WTC11 (cell line): ENCODE results near the gene TFAP2D. TPM values are rescaled to one million over a fixed set of nuclear protein-coding genes. Genes with fewer than 3 reads are reported as not detected.

Source experiments
- ATAC-seq: fragments of 200-7000 bp; cut with Tn5 transposase; 2 replicates; pipeline ENCODE4 v1.10.0; 2021; ENCODE audit warnings: mild to moderate bottlenecking, moderate library complexity
- CTCF ChIA-PET: fragments of 300-600 bp; sonication (Branson Sonifier 250); formaldehyde crosslinking; loops from one replicate; lab custom pipeline; 2021; ENCODE audit warnings: antibody characterized with exemption; lab: Charles Lee
- POLR2A ChIA-PET: fragments of 350-600 bp; sonication (Branson Sonifier 250); formaldehyde crosslinking; loops from one replicate; lab custom pipeline; 2021; ENCODE audit warnings: antibody characterized with exemption; lab: Charles Lee
- DNase-seq: peaks from one replicate; pipeline ENCODE4 v3.0.0; 2021; ENCODE audit warnings: low spot score
- H3K27ac Mint-ChIP-seq: 2 replicates; pipeline ENCODE4 v1.8.0; 2021; ENCODE audit warnings: mixed read lengths
- H3K27me3 Mint-ChIP-seq: 2 replicates; pipeline ENCODE4 v1.8.0; 2021; ENCODE audit warnings: low read depth, mild to moderate bottlenecking, moderate library complexity, mixed read lengths
- H3K36me3 Mint-ChIP-seq: 2 replicates; pipeline ENCODE4 v1.8.0; 2021; ENCODE audit warnings: mixed read lengths
- H3K4me1 Mint-ChIP-seq: 2 replicates; pipeline ENCODE4 v1.8.0; 2022; ENCODE audit warnings: mixed read lengths
- H3K4me3 Mint-ChIP-seq: 2 replicates; pipeline ENCODE4 v1.8.0; 2021; ENCODE audit warnings: mild to moderate bottlenecking, moderate library complexity, mixed read lengths
- H3K9me3 Mint-ChIP-seq: 2 replicates; pipeline ENCODE4 v1.8.0; 2021; ENCODE audit warnings: mixed read lengths
- CBFB ChIP-seq: sonication (generic); formaldehyde crosslinking; IDR thresholded peaks from 2 replicates; pipeline ENCODE4 v1.8.1; 2022; ENCODE audit warnings: mild to moderate bottlenecking, low read depth, missing genetic modification reagents
- ELF4 ChIP-seq: sonication (generic); formaldehyde crosslinking; IDR thresholded peaks from 2 replicates; pipeline ENCODE4 v1.8.1; 2022; ENCODE audit warnings: low read depth, mild to moderate bottlenecking, moderate library complexity, missing genetic modification reagents
- IRF1 ChIP-seq: sonication (generic); formaldehyde crosslinking; IDR thresholded peaks from 2 replicates; pipeline ENCODE4 v1.8.0; 2023; ENCODE audit warnings: missing genetic modification reagents
- MLX ChIP-seq: sonication (generic); formaldehyde crosslinking; IDR thresholded peaks from 2 replicates; pipeline ENCODE4 v1.8.1; 2023; ENCODE audit warnings: mild to moderate bottlenecking, missing genetic modification reagents, moderate library complexity
- ZBTB21 ChIP-seq: sonication (generic); formaldehyde crosslinking; IDR thresholded peaks from 2 replicates; pipeline ENCODE4 v1.8.1; 2023; ENCODE audit warnings: mild to moderate bottlenecking, missing genetic modification reagents, borderline replicate concordance
- ZBTB43 ChIP-seq: sonication (generic); formaldehyde crosslinking; IDR thresholded peaks from 2 replicates; pipeline ENCODE4 v1.8.1; 2023; ENCODE audit warnings: mild to moderate bottlenecking, missing genetic modification reagents
- ZNF416 ChIP-seq: fragments of 250-450 bp; sonication (Bioruptor Pico); IDR thresholded peaks from 2 replicates; pipeline ENCODE4 v1.9.0; 2021; ENCODE audit warnings: mild to moderate bottlenecking, inconsistent platforms
- ZNF423 ChIP-seq: fragments of 250-450 bp; sonication (Bioruptor Pico); IDR thresholded peaks from 2 replicates; pipeline ENCODE4 v2.1.2; 2022; ENCODE audit warnings: mild to moderate bottlenecking, moderate library complexity
- ZNF532 ChIP-seq: fragments of 250-450 bp; sonication (Bioruptor Pico); IDR thresholded peaks from 2 replicates; pipeline ENCODE4 v1.9.0; 2021; ENCODE audit warnings: mild to moderate bottlenecking, borderline replicate concordance
- total RNA-seq: library from RNA; stranded (reverse); gene quantifications from 3 replicates; pipeline ENCODE4 v1.2.3, GENCODE V29; 2021
- TF ChIP-seq, protein P1 (sequence below): sonication (generic); formaldehyde crosslinking; IDR thresholded peaks from 2 replicates; pipeline ENCODE4 v1.8.1; 2022; ENCODE audit warnings: mild to moderate bottlenecking, missing genetic modification reagents, moderate library complexity, borderline replicate concordance
- TF ChIP-seq, protein P2 (sequence below): sonication (generic); formaldehyde crosslinking; IDR thresholded peaks from 2 replicates; pipeline ENCODE4 v1.8.1; 2022; ENCODE audit warnings: low read depth, missing genetic modification reagents, borderline replicate concordance

TFAP2D gene
- total RNA-seq, 1 experiment from 2014 or later: not detected

DNA sequence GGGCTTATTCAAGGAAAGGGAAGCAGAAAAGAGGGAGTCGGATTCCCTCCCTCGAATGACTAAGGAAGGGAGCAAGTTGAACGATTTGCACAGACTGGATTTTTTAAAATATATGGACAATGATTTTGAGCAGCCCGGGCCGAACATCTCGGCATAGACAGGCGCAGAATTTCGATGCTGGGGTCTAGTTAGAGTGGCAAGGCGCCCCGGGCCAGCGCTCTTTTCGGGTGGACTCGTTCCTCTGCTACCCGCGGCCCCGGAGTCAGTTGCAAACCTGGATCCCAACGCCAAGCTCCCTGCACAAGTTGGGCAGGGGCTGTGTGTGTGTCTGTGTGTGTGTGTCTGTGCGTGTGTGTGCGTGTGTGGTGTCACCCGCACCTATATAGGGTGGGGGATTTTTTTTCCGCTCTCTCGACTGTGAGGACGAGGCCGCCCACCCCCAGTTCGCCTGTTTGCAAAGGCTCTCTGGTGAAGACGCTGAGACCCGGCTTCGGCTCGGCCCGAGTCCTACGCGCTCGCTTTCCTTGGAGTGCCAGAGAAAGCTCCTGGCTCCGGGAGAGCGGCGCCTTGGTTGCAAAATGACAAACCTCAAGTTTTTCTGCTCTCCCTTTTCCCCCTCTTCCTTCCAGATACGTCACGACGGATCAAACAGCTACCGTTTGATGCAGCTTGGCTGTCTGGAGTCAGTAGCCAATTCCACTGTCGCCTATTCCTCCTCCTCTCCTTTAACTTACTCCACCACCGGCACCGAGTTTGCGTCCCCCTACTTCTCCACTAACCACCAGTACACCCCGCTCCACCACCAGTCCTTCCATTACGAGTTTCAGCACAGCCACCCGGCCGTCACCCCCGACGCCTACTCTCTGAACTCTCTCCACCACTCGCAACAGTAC is 1.4 kb downstream of the TFAP2D start:
- no peak overlapping the region for H3K27ac Mint-ChIP-seq
- TF ChIP-seq ZNF416 (CRISPR knock-in tag): no peak
- TF ChIP-seq IRF1: no peak
- no peaks in the 10 kb centered on the region for H3K9me3 Mint-ChIP-seq
- H3K27me3 Mint-ChIP-seq: peaks cover 100% of the 10 kb centered on the region
- ChIA-PET POLR2A (interaction anchor here (0.9 kb wide), 1 partner anchor 131 kb away, joined by 3 read pairs; no protein-coding TSS in a partner anchor), CTCF (interaction anchor here (0.7 kb wide), 1 partner anchor 15 kb away, joined by 3 read pairs; no protein-coding TSS in a partner anchor)
- DNase-seq (peak; percentile 51), ATAC-seq (peak; percentile 40)
- H3K36me3 Mint-ChIP-seq: no peaks in the 10 kb centered on the region
- H3K4me3 Mint-ChIP-seq: peak overlapping the region; percentile 78
- H3K4me1 Mint-ChIP-seq: peaks cover 56% of the 10 kb centered on the region

- ChIA-PET CTCF (no interaction called here), POLR2A (no interaction called here)
- ATAC-seq (no peak), DNase-seq (no peak)
- no peak for TF ChIP-seq MLX
- TF ChIP-seq, protein P1, sequence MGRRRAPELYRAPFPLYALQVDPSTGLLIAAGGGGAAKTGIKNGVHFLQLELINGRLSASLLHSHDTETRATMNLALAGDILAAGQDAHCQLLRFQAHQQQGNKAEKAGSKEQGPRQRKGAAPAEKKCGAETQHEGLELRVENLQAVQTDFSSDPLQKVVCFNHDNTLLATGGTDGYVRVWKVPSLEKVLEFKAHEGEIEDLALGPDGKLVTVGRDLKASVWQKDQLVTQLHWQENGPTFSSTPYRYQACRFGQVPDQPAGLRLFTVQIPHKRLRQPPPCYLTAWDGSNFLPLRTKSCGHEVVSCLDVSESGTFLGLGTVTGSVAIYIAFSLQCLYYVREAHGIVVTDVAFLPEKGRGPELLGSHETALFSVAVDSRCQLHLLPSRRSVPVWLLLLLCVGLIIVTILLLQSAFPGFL (CRISPR knock-in tag): no peak
- no peak for TF ChIP-seq ZBTB21 (CRISPR knock-in tag)
- no peak for TF ChIP-seq CBFB (CRISPR knock-in tag)
- TF ChIP-seq, protein P2, sequence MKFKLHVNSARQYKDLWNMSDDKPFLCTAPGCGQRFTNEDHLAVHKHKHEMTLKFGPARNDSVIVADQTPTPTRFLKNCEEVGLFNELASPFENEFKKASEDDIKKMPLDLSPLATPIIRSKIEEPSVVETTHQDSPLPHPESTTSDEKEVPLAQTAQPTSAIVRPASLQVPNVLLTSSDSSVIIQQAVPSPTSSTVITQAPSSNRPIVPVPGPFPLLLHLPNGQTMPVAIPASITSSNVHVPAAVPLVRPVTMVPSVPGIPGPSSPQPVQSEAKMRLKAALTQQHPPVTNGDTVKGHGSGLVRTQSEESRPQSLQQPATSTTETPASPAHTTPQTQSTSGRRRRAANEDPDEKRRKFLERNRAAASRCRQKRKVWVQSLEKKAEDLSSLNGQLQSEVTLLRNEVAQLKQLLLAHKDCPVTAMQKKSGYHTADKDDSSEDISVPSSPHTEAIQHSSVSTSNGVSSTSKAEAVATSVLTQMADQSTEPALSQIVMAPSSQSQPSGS (CRISPR knock-in tag): no peak
- no peak for TF ChIP-seq ZNF423 (CRISPR knock-in tag)
- no peak for TF ChIP-seq ELF4 (CRISPR knock-in tag)
- no peak for TF ChIP-seq ZBTB43 (CRISPR knock-in tag)
- no peak for TF ChIP-seq ZNF532 (CRISPR knock-in tag)
- no peak overlapping the region for H3K4me3 Mint-ChIP-seq
- peaks cover 46% of the 10 kb centered on the region for H3K4me1 Mint-ChIP-seq
- no peaks in the 10 kb centered on the region for H3K9me3 Mint-ChIP-seq
- H3K27me3 Mint-ChIP-seq: peaks cover 100% of the 10 kb centered on the region
- no peak overlapping the region for H3K27ac Mint-ChIP-seq
- H3K36me3 Mint-ChIP-seq: no peaks in the 10 kb centered on the region
Observed at GRCh38 chr6:50716899-50717509, 3.7 kb downstream of the TFAP2D start.
